Measurements from ENCODE around the gene NECTIN4. TPM values are rescaled to one million over a fixed set of nuclear protein-coding genes. Genes with fewer than 3 reads are reported as not detected.
"Not testable (repeated sequence)": the region's sequence is repeated elsewhere in the genome, so short reads cannot be mapped to it uniquely, and the experiment has no call there.

Gene NECTIN4
- total RNA-seq, 2 experiments from 2014 or later: 0.05 TPM; not detected in 1

- DNase-seq: peak; percentile 38
- peaks cover 48% of the 10 kb centered on the region for H3K4me1 Mint-ChIP-seq (ENCODE audit: low read depth)
Observed at GRCh38 chr1:161069241-161069640, 20.1 kb downstream of the NECTIN4 start.

DNA sequence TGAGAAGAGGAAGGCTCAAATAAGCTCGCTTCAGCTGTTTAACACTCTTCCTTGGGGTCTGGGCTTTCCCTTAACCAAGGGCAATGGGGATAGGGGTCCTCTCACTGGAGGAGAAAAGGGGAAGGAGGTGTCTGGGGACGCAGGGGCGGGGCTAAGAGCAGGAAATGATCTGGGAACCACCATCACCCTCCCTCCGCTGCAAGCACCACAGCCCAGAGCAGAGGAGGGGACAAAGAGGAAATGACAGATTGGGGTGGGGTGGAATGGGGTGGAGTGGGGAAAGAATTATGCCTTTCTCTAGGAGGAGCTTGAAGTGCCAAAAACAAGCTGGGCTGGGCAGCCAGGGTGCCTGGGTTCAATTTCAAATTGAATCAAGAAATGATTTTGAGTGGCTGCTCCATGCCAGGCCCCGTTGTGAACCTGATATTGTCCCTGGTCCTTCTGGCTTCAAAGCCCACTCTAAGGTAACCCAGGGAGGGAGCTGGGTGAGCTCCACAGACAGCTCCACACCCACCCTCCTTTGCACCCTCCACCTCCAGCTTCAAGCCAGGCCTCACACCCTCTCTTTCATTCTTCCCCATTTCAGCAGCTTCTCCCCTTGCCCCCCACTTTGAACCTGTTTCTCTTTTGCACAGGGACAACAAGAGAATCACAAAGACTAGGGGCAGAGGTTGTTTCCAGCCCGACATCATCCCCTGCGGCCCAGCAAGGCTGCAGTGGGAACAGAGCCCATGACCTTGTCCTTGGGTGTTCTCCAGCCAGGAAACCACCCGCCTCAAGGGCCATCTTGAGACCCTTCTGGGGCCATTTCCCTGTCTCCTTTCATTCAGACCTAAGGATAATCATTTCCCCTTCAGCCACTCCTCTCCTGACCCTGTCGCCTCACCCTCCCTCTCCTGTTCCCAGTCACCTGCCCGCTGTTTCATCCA, 20.8 kb downstream of the NECTIN4 start:
- Mint-ChIP-seq H3K36me3 (peaks cover 35% of the 10 kb centered on the region), H3K27ac (peak overlapping the region; percentile 99), H3K4me1 (ENCODE audit: low read depth) (peaks cover 54% of the 10 kb centered on the region), H3K27me3 (no peaks in the 10 kb centered on the region), H3K9me3 (peaks cover 2% of the 10 kb centered on the region), H3K4me3 (peak overlapping the region; percentile 97)
- ChIA-PET POLR2A (interaction anchor here (0.6 to 3.9 kb wide), 16 partner anchors 9 to 273 kb away, joined by 3 to 39 read pairs (median 4); partner anchors contain the start of genes DEDD, LY9, NIT1 and PFDN2), CTCF (interaction anchor here (0.5 to 7.3 kb wide), 13 partner anchors 16 to 234 kb away, joined by 3 to 120 read pairs (median 5); partner anchors contain the start of genes DEDD, KLHDC9, PPOX and TSTD1)
- intact Hi-C loops (cut with micrococcal nuclease): loop anchor here (1.0 to 5.0 kb wide), 5 partner anchors 22 to 99 kb away; partner anchors contain the start of genes F11R and PPOX
- peak; percentile 91 for DNase-seq

More at GRCh38 chr1:161069241-161069640, 20.1 kb downstream of the NECTIN4 start:
- POLR2A ChIA-PET: interaction anchor here (0.8 to 3.9 kb wide), 14 partner anchors 9 to 273 kb away, joined by 3 to 39 read pairs (median 4); partner anchors contain the start of genes KLHDC9, LY9, NIT1 and PFDN2
- Mint-ChIP-seq H3K27me3 (no peaks in the 10 kb centered on the region), H3K27ac (peak overlapping the region; percentile 99), H3K9me3 (peaks cover 2% of the 10 kb centered on the region), H3K36me3 (peaks cover 30% of the 10 kb centered on the region), H3K4me3 (peak overlapping the region; percentile 97)
- intact Hi-C loops (cut with micrococcal nuclease): loop anchor here (1.0 to 5.0 kb wide), 4 partner anchors 46 to 98 kb away; partner anchors contain the start of genes F11R and PPOX
- CTCF ChIA-PET: interaction anchor here (0.8 to 7.3 kb wide), 16 partner anchors 12 to 292 kb away, joined by 3 to 120 read pairs (median 4); partner anchors contain the start of genes DEDD, KLHDC9, NIT1 and PFDN2

DNA sequence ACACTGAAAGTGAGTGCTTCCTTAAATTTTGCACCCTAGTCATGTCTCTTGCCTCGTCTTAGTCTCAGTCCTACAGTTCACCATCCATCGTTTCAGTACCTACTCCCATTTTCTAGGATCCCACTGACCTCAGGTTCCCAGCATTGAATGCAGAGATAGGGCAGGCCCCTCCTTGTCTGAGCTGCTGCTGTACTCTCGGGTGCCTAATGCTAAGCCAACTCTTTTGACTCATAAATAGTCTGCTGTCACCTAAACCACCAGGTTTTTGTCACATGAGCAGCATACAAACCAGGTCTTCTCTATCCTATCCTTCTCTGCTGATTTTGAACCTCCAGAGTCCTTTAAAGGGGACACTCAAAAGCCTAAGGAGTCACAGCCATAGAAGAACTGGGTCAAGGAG, 22.7 kb downstream of the NECTIN4 start:
- intact Hi-C loops (cut with micrococcal nuclease): loop anchor here (5.0 kb wide), 1 partner anchor 101 kb away; the partner anchor contains the start of gene PPOX
- Mint-ChIP-seq H3K4me1 (ENCODE audit: low read depth) (peaks cover 61% of the 10 kb centered on the region), H3K9me3 (peaks cover 2% of the 10 kb centered on the region), H3K27ac (peak overlapping the region; percentile 99), H3K4me3 (peak overlapping the region; percentile 97), H3K27me3 (no peaks in the 10 kb centered on the region), H3K36me3 (peaks cover 43% of the 10 kb centered on the region)
- CTCF ChIA-PET: interaction anchor here (0.7 to 1.8 kb wide), 3 partner anchors 24 to 99 kb away, joined by 4 to 6 read pairs (median 6); partner anchors contain the start of gene PPOX
- DNase-seq: peak; percentile 53
- POLR2A ChIA-PET: interaction anchor here (0.6 to 2.1 kb wide), 5 partner anchors 21 to 50 kb away, joined by 3 to 10 read pairs (median 3); partner anchors contain the start of gene USF1

DNA sequence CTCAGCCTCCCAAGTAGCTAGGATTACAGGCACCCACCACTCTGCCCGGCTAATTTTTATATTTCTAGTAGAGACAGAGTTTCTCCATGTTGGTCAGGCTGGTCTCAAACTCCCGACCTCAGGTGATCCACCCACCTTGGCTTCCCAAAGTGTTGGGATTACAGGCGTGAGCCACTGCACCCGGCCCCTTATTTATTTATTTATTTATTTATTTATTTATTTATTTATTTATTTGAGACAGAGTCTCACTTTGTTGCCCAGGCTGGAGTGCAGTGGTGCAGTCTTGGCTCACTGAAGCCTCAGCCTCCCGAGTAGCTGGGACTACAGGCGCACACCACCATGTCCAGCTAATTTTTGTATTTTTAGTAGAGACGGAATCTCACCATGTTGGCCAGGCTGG, 23.7 kb downstream of the NECTIN4 start:
- peaks cover 59% of the 10 kb centered on the region for H3K4me1 Mint-ChIP-seq (ENCODE audit: low read depth)
- POLR2A ChIA-PET: interaction anchor here (1.1 to 2.1 kb wide), 3 partner anchors 20 to 45 kb away, joined by 3 to 10 read pairs (median 4); partner anchors contain the start of genes F11R and USF1
- peak overlapping the region; percentile 76 for H3K27ac Mint-ChIP-seq
- not testable (repeated sequence) for H3K4me3 Mint-ChIP-seq, H3K9me3 Mint-ChIP-seq, DNase-seq, H3K27me3 Mint-ChIP-seq
- intact Hi-C loops (cut with micrococcal nuclease): loop anchor here (5.0 kb wide), 1 partner anchor 102 kb away; the partner anchor contains the start of gene PPOX
- peaks cover 49% of the 10 kb centered on the region for H3K36me3 Mint-ChIP-seq
- CTCF ChIA-PET: interaction anchor here (0.7 to 1.8 kb wide), 5 partner anchors 20 to 339 kb away, joined by 3 to 6 read pairs (median 4); partner anchors contain the start of genes KLHDC9, PPOX and USF1

GRCh38 chr1:161063936-161064335, 25.4 kb downstream of the NECTIN4 start:
- H3K4me1 Mint-ChIP-seq (ENCODE audit: low read depth): peaks cover 66% of the 10 kb centered on the region
- DNase-seq, H3K27me3 Mint-ChIP-seq, H3K9me3 Mint-ChIP-seq: not testable (repeated sequence)
- CTCF ChIA-PET: interaction anchor here (0.7 kb wide), 1 partner anchor 39 kb away, joined by 4 read pairs; no protein-coding TSS in a partner anchor
- POLR2A ChIA-PET: interaction anchor here (1.0 kb wide), 1 partner anchor 18 kb away, joined by 6 read pairs; the partner anchor contains the start of gene USF1
- H3K36me3 Mint-ChIP-seq: peaks cover 54% of the 10 kb centered on the region
- intact Hi-C loops (cut with micrococcal nuclease): loop anchor here (5.0 kb wide), 1 partner anchor 33 kb away; the partner anchor contains the start of gene KLHDC9
- H3K4me3 Mint-ChIP-seq: peak overlapping the region; percentile 31
- H3K27ac Mint-ChIP-seq: peak overlapping the region; percentile 71

DNA sequence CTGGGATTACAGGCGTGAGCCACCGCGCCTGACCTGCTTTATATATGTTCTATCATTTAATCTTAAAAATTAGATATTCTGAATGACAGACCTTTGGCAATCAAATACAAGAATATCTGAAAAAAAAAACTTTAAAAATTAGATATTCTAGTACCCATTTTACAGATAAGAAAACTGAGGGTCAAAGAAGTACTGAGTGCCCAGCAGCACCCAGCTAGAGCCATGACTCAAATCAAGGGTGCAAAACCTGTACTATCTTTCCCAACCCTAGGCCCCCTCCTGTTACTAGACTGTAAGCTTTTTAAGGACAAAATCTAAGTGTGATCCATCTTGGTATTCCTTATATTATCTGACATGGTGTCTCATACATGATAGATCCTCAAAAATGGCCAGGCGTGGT, 27.9 kb downstream of the NECTIN4 start:
- H3K9me3 Mint-ChIP-seq: no peaks in the 10 kb centered on the region
- H3K27ac Mint-ChIP-seq: no peak overlapping the region
- POLR2A ChIA-PET: interaction anchor here (0.6 to 2.8 kb wide), 3 partner anchors 8 to 18 kb away, joined by 5 to 17 read pairs (median 10); partner anchors contain the start of genes ARHGAP30 and USF1
- peaks cover 45% of the 10 kb centered on the region for H3K36me3 Mint-ChIP-seq
- intact Hi-C loops (cut with micrococcal nuclease): loop anchor here (5.0 kb wide), 1 partner anchor 36 kb away; the partner anchor contains the start of gene KLHDC9
- H3K4me3 Mint-ChIP-seq: no peak overlapping the region
- no peaks in the 10 kb centered on the region for H3K27me3 Mint-ChIP-seq
- DNase-seq: no peak
- CTCF ChIA-PET: interaction anchor here (1.0 to 2.2 kb wide), 3 partner anchors 9 to 19 kb away, joined by 3 to 13 read pairs (median 4); partner anchors contain the start of gene ARHGAP30
- H3K4me1 Mint-ChIP-seq (ENCODE audit: low read depth): peaks cover 55% of the 10 kb centered on the region

GRCh38 chr1:161059293-161059692, 30.1 kb downstream of the NECTIN4 start:
- Mint-ChIP-seq H3K4me3 (no peak overlapping the region), H3K4me1 (ENCODE audit: low read depth) (peaks cover 44% of the 10 kb centered on the region), H3K27ac (peak overlapping the region; percentile 79), H3K36me3 (peaks cover 47% of the 10 kb centered on the region), H3K27me3 (no peaks in the 10 kb centered on the region), H3K9me3 (no peaks in the 10 kb centered on the region)
- POLR2A ChIA-PET: interaction anchor here (1.0 to 2.8 kb wide), 4 partner anchors 9 to 42 kb away, joined by 3 to 17 read pairs (median 9); partner anchors contain the start of genes ARHGAP30 and USF1
- no peak for DNase-seq
- intact Hi-C loops (cut with micrococcal nuclease): no loop called here
- CTCF ChIA-PET: interaction anchor here (0.7 to 2.0 kb wide), 2 partner anchors 13 to 41 kb away, joined by 5 to 8 read pairs; partner anchors contain the start of gene USF1

DNA sequence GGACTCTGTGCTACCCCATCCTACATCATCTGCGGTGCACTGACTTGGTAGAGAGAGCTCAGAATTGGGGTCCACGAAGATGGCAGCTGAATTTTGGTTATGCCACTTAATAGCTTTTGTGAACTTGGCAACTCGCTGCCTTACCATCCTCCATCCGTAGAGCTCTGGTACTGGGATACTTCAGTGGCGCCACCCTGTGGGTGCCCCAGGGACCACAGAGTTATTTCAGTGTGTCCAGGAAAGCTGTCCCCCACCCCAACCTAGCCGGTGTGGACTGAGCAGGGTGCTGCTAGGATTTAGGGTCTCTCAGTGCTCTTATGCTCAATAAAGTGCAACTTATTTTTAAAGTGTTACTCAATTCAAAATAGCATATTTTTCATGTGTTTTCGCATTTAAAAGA, 34.6 kb downstream of the NECTIN4 start:
- H3K27ac Mint-ChIP-seq: no peak overlapping the region
- intact Hi-C loops (cut with micrococcal nuclease): no loop called here
- CTCF ChIA-PET: interaction anchor here (0.9 to 1.1 kb wide), 3 partner anchors 9 to 16 kb away, joined by 3 to 5 read pairs (median 4); partner anchors contain the start of gene USF1
- no peaks in the 10 kb centered on the region for H3K27me3 Mint-ChIP-seq
- POLR2A ChIA-PET: interaction anchor here (1.7 kb wide), 1 partner anchor 9 kb away, joined by 10 read pairs; the partner anchor contains the start of gene USF1
- H3K4me1 Mint-ChIP-seq (ENCODE audit: low read depth): peaks cover 13% of the 10 kb centered on the region
- no peak overlapping the region for H3K4me3 Mint-ChIP-seq
- H3K36me3 Mint-ChIP-seq: peaks cover 56% of the 10 kb centered on the region
- H3K9me3 Mint-ChIP-seq: no peaks in the 10 kb centered on the region
- DNase-seq: no peak

GRCh38 chr1:161054232-161054631, 35.1 kb downstream of the NECTIN4 start:
- H3K36me3 Mint-ChIP-seq: peaks cover 55% of the 10 kb centered on the region
- ChIA-PET POLR2A (interaction anchor here (1.7 kb wide), 1 partner anchor 8 kb away, joined by 10 read pairs; the partner anchor contains the start of gene USF1), CTCF (interaction anchor here (0.9 to 1.1 kb wide), 3 partner anchors 9 to 16 kb away, joined by 3 to 5 read pairs (median 4); partner anchors contain the start of gene USF1)
- no peak for DNase-seq
- H3K9me3 Mint-ChIP-seq: no peaks in the 10 kb centered on the region
- no peaks in the 10 kb centered on the region for H3K27me3 Mint-ChIP-seq
- intact Hi-C loops (cut with micrococcal nuclease): no loop called here
- H3K4me3 Mint-ChIP-seq: no peak overlapping the region
- H3K4me1 Mint-ChIP-seq (ENCODE audit: low read depth): peaks cover 7% of the 10 kb centered on the region
- H3K27ac Mint-ChIP-seq: no peak overlapping the region

GRCh38 chr1:161052899-161053298, 36.5 kb downstream of the NECTIN4 start:
- Mint-ChIP-seq H3K27ac (peak overlapping the region; percentile 42), H3K9me3 (no peaks in the 10 kb centered on the region), H3K4me3 (no peak overlapping the region), H3K4me1 (ENCODE audit: low read depth) (peaks cover 6% of the 10 kb centered on the region), H3K36me3 (peaks cover 62% of the 10 kb centered on the region), H3K27me3 (no peaks in the 10 kb centered on the region)
- ChIA-PET POLR2A (no interaction called here), CTCF (interaction anchor here (0.6 kb wide), 1 partner anchor 16 kb away, joined by 3 read pairs; no protein-coding TSS in a partner anchor)
- DNase-seq: no peak
- intact Hi-C loops (cut with micrococcal nuclease): no loop called here

GRCh38 chr1:161051219-161051618, 38.1 kb downstream of the NECTIN4 start:
- POLR2A ChIA-PET: interaction anchor here (1.2 kb wide), 1 partner anchor 18 kb away, joined by 4 read pairs; the partner anchor contains the start of gene ARHGAP30
- CTCF ChIA-PET: interaction anchor here (1.4 to 1.6 kb wide), 2 partner anchors 10 to 18 kb away, joined by 3 to 4 read pairs; no protein-coding TSS in a partner anchor
- Mint-ChIP-seq H3K36me3 (peaks cover 62% of the 10 kb centered on the region), H3K4me3 (no peak overlapping the region), H3K9me3 (no peaks in the 10 kb centered on the region), H3K27ac (no peak overlapping the region), H3K27me3 (no peaks in the 10 kb centered on the region), H3K4me1 (ENCODE audit: low read depth) (peaks cover 9% of the 10 kb centered on the region)
- no peak for DNase-seq
- intact Hi-C loops (cut with micrococcal nuclease): no loop called here

All from activated CD4-positive, alpha-beta memory T cell treated with anti-CD3 and anti-CD28 coated beads for 36 hours (primary cell).